GM12878 (cell line): ENCODE measurements around the gene MMEL1.

Source experiments
- ESRRA ChIP-seq: IDR thresholded peaks from 2 replicates; pipeline ENCODE4 v1.6.1; 2012; ENCODE audit warnings: mild to moderate bottlenecking, low read length, improper control_type of control experiment
- RAD21 ChIP-seq: IDR thresholded peaks from 2 replicates; pipeline ENCODE4 v1.6.1; 2011; ENCODE audit warnings: mild to moderate bottlenecking, low read depth, low read length, moderate library complexity; ENCODE audit not compliant: insufficient read depth

DNA sequence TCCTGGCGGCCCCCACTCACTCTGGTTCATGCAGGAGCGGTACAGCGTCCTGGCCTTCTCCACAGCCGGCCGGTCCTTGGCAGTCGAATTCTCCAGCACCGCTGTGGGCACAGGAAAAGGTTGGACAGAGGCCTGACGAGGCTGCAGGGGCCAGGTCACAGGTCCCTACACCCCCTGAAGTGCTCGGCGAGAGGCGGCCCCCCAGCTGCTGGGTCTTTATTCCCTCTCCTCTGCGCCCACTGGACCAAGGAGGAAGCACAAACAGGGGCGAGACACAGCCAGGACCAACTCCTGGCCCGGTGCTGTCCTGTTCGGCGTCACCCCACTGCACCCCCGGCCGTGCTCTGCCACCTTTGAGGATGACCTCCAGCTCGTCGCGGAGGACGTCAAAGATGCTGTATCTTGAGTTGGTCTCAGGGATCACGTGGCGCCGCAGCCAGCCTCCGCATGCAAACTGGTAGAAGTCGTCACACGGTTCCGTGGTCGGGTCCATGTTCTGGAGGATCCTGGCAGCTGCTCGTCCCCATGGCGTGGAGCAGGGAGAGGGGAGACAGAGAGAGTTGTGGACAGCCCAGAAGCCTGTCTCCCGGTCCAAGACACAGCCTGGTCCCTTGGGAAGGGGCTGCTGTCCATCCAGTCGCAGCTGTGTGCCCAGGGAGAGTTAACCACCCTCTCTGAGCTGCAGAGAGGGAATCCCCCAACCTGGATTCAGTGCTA, 23.3 kb downstream of the MMEL1 start:
- no peak for TF ChIP-seq ESRRA
- TF ChIP-seq RAD21 = no peak
